Peyer's patch (tissue), 4 donors: ENCODE data around the gene CSNK1G1. TPM values are rescaled to one million over a fixed set of nuclear protein-coding genes. Genes with fewer than 3 reads are reported as not detected.
A peak's percentile ranks its signal among the peaks of the same experiment; 100 is the strongest.

Experiments
- DNase-seq, 3 donors: peaks; one replicate each; pipeline ENCODE4 v3.0.0-alpha.2; 2017 to 2019
- H3K27ac ChIP-seq, 4 donors: fragments of 200-600 bp; sonication (generic); one replicate each; pipeline ENCODE4 v1.5.1; 2016 to 2019
- H3K27me3 ChIP-seq, 2 donors: fragments of 200-600 bp; sonication (generic); one replicate each; pipeline ENCODE4 v1.5.1; 2019
- H3K36me3 ChIP-seq, 3 donors: fragments of 200-600 bp; sonication (generic); one replicate each; pipeline ENCODE4 v1.5.1; 2016 to 2019
- H3K4me1 ChIP-seq, 4 donors: fragments of 200-600 bp; sonication (generic); one replicate each; pipeline ENCODE4 v1.5.1; 2016 to 2019
- H3K4me3 ChIP-seq, 4 donors: fragments of 200-600 bp; sonication (generic); 1 replicate in 3 of 4; 2 replicates in 1 of 4; pipeline ENCODE4 v1.5.1; 2016 to 2019; ENCODE audit warnings: mild to moderate bottlenecking in 1 of 4
- H3K9me3 ChIP-seq, 4 donors: fragments of 200-600 bp; sonication (generic); one replicate each; pipeline ENCODE4 v1.5.1; 2016 to 2019; ENCODE audit warnings: mild to moderate bottlenecking in 1 of 4
- CTCF ChIP-seq, 6 experiments: fragments of 450-650 bp in 4 of 6; fragments of 200-600 bp in 2 of 6; sonication (generic) in 1 of 6; IDR thresholded peaks; one replicate each; pipeline ENCODE4 v1.5.1; 2017 to 2019; ENCODE audit warnings: antibody characterized with exemption in 6 of 6, mild to moderate bottlenecking in 3 of 6, moderate library complexity in 1 of 6
- POLR2A ChIP-seq, 2 donors: fragments of 450-650 bp; IDR thresholded peaks; one replicate each; pipeline ENCODE4 v1.5.1; 2017; ENCODE audit warnings: antibody characterized with exemption in 2 of 2, mild to moderate bottlenecking in 2 of 2, moderate library complexity in 2 of 2
- total RNA-seq, 4 donors: library from RNA; depleted of rRNA; stranded (reverse); fragments of >200 nt; gene quantifications; one replicate each; pipeline ENCODE4 v1.1.0, GENCODE V29; 2016

CSNK1G1 gene
- total RNA-seq, 4 donors from 2014 or later, result 12.3 to 36.5 (median 24.2) TPM

- Histone ChIP-seq H3K27me3 (no peaks in the 10 kb centered on the region), H3K27ac (no peak overlapping the region), H3K36me3 (no peaks in the 10 kb centered on the region), H3K4me3 (no peak overlapping the region), H3K9me3 (no peaks in the 10 kb centered on the region), H3K4me1 (peaks cover 0 to 8% (median 0%) of the 10 kb centered on the region in 4 donors)
- TF ChIP-seq POLR2A (IDR thresholded peaks at IDR 0.05) (no peak), CTCF (IDR thresholded peaks at IDR 0.05) (no peak)
- no peak for DNase-seq
These were observed 105.9 kb downstream of the CSNK1G1 start for GRCh38 chr15:64249883-64250575.

- no peaks in the 10 kb centered on the region for H3K36me3 ChIP-seq
- H3K27ac ChIP-seq, result no peak overlapping the region
- no peaks in the 10 kb centered on the region for H3K27me3 ChIP-seq
- no peak for DNase-seq
- H3K4me3 ChIP-seq, result no peak overlapping the region
- TF ChIP-seq POLR2A (IDR thresholded peaks at IDR 0.05) (no peak), CTCF (IDR thresholded peaks at IDR 0.05) (no peak)
- no peaks in the 10 kb centered on the region for H3K9me3 ChIP-seq
- H3K4me1 ChIP-seq, result peaks cover 0 to 8% (median 0%) of the 10 kb centered on the region in 4 donors
These were observed 106.6 kb downstream of the CSNK1G1 start for GRCh38 chr15:64249406-64249805.

GRCh38 chr15:64247906-64248541, 107.9 kb downstream of the CSNK1G1 start:
- H3K27me3 ChIP-seq, result no peaks in the 10 kb centered on the region
- H3K27ac ChIP-seq, result no peak overlapping the region
- no peak overlapping the region for H3K4me3 ChIP-seq
- TF ChIP-seq POLR2A (IDR thresholded peaks at IDR 0.05) (no peak), CTCF (IDR thresholded peaks at IDR 0.05) (no peak)
- no peaks in the 10 kb centered on the region for H3K9me3 ChIP-seq
- peaks cover 0 to 8% (median 0%) of the 10 kb centered on the region in 4 donors for H3K4me1 ChIP-seq
- DNase-seq, result peak in 1 of 3 donors; percentile 52
- H3K36me3 ChIP-seq, result no peaks in the 10 kb centered on the region

GRCh38 chr15:64247535-64247905, 108.5 kb downstream of the CSNK1G1 start:
- Histone ChIP-seq H3K27me3 (no peaks in the 10 kb centered on the region), H3K36me3 (no peaks in the 10 kb centered on the region), H3K4me3 (no peak overlapping the region), H3K4me1 (peaks cover 0 to 8% (median 0%) of the 10 kb centered on the region in 4 donors), H3K9me3 (no peaks in the 10 kb centered on the region), H3K27ac (no peak overlapping the region)
- DNase-seq, result no peak
- TF ChIP-seq POLR2A (IDR thresholded peaks at IDR 0.05) (no peak), CTCF (IDR thresholded peaks at IDR 0.05) (no peak)

- no peak for DNase-seq
- Histone ChIP-seq H3K4me1 (peaks cover 0 to 8% (median 0%) of the 10 kb centered on the region in 4 donors), H3K27me3 (no peaks in the 10 kb centered on the region), H3K27ac (no peak overlapping the region), H3K4me3 (no peak overlapping the region), H3K9me3 (no peaks in the 10 kb centered on the region), H3K36me3 (no peaks in the 10 kb centered on the region)
- TF ChIP-seq CTCF (IDR thresholded peaks at IDR 0.05), result no peak
- TF ChIP-seq POLR2A (IDR thresholded peaks at IDR 0.05), result no peak
These were observed 109.4 kb downstream of the CSNK1G1 start for GRCh38 chr15:64246364-64247189.
